Osteocyte (in vitro differentiated cells): ENCODE measurements around the gene STAP2. TPM values are rescaled to one million over a fixed set of nuclear protein-coding genes. Genes with fewer than 3 reads are reported as not detected.
A peak's percentile ranks its signal among the peaks of the same experiment; 100 is the strongest.
"Not testable (repeated sequence)": the region's sequence is repeated elsewhere in the genome, so short reads cannot be mapped to it uniquely, and the experiment has no call there.

Source experiments
- DNase-seq: peaks from one replicate; pipeline ENCODE4 v3.0.0; 2021; ENCODE audit warnings: mixed read lengths; ENCODE audit not compliant: unreplicated experiment; ENCODE audit errors: extremely low spot score
- H3K27ac Mint-ChIP-seq: one replicate; pipeline ENCODE4 v1.8.0; 2021; ENCODE audit warnings: mild to moderate bottlenecking, mixed read lengths; ENCODE audit not compliant: unreplicated experiment
- H3K27me3 Mint-ChIP-seq: one replicate; pipeline ENCODE4 v1.8.0; 2021; ENCODE audit warnings: mixed read lengths; ENCODE audit not compliant: unreplicated experiment
- H3K36me3 Mint-ChIP-seq: one replicate; pipeline ENCODE4 v1.8.0; 2021; ENCODE audit warnings: mixed read lengths; ENCODE audit not compliant: unreplicated experiment
- H3K4me1 Mint-ChIP-seq: one replicate; pipeline ENCODE4 v1.8.0; 2021; ENCODE audit warnings: mixed read lengths; ENCODE audit not compliant: unreplicated experiment
- H3K4me3 Mint-ChIP-seq: one replicate; pipeline ENCODE4 v1.8.0; 2021; ENCODE audit warnings: mild to moderate bottlenecking, moderate library complexity, mixed read lengths; ENCODE audit not compliant: unreplicated experiment
- H3K9me3 Mint-ChIP-seq: one replicate; pipeline ENCODE4 v1.8.0; 2021; ENCODE audit warnings: mixed read lengths; ENCODE audit not compliant: unreplicated experiment
- total RNA-seq: library from RNA; stranded (reverse); gene quantifications from 2 replicates; pipeline ENCODE4 v1.2.1, GENCODE V29; 2021
- TF ChIP-seq, protein P1 (sequence below): fragments of 200-600 bp; sonication (generic); IDR thresholded peaks from 2 replicates; pipeline ENCODE4 v1.5.0; 2021; ENCODE audit warnings: antibody characterized with exemption, mild to moderate bottlenecking, moderate library complexity

STAP2 gene
- total RNA-seq, 1 donor from 2014 or later: 2.7 TPM

DNA sequence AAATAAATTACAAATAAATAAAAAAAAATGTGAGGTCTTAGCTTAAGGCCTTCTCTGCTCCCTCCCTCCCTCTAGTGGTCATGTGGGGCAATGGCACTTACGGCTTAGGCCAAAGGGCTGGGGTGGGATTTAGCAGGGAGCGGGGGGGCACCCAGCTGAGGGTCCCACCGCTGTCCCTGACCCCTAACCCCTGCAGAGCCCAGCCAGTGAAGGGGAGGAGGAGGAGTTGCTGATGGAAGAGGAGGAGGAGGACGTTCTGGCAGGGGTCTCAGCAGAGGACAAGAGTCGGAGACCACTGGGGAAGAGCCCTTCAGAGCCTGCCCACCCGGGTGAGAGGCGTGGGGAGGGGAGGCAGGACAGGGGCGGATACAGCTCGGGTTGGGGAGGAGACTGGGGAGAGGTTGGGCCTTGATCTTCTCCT is 14.1 kb upstream of the STAP2 start:
- Mint-ChIP-seq H3K4me1 (peaks cover 2% of the 10 kb centered on the region), H3K4me3 (no peak overlapping the region), H3K27ac (no peak overlapping the region), H3K27me3 (no peaks in the 10 kb centered on the region), H3K36me3 (peaks cover 1% of the 10 kb centered on the region), H3K9me3 (no peaks in the 10 kb centered on the region)
- peak; percentile 86 for DNase-seq
- TF ChIP-seq, protein P1, sequence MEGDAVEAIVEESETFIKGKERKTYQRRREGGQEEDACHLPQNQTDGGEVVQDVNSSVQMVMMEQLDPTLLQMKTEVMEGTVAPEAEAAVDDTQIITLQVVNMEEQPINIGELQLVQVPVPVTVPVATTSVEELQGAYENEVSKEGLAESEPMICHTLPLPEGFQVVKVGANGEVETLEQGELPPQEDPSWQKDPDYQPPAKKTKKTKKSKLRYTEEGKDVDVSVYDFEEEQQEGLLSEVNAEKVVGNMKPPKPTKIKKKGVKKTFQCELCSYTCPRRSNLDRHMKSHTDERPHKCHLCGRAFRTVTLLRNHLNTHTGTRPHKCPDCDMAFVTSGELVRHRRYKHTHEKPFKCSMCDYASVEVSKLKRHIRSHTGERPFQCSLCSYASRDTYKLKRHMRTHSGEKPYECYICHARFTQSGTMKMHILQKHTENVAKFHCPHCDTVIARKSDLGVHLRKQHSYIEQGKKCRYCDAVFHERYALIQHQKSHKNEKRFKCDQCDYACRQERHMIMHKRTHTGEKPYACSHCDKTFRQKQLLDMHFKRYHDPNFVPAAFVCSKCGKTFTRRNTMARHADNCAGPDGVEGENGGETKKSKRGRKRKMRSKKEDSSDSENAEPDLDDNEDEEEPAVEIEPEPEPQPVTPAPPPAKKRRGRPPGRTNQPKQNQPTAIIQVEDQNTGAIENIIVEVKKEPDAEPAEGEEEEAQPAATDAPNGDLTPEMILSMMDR: peak; percentile 90

DNA sequence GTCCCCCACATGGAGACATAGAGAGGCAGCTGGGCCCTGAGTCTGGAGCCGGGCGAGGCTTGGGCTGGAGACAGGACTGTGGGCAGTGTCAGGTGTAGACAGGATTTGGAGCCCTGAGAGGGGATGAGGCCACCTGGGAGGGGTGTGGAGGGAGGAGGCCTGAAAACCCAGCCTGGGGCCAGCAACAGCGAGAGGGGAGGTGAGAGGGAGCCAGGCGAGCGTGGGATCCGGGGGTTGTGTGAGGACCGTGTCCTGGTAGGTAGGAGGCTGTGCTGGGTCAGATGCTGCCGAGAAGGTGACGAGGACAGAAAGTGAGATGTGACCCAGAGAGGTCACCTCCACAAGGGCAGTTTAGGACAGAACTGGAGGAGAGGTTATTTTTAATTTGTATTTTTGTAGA is 12.1 kb upstream of the STAP2 start:
- DNase-seq: peak; percentile 80
- Mint-ChIP-seq H3K27ac (no peak overlapping the region), H3K4me1 (peaks cover 2% of the 10 kb centered on the region), H3K4me3 (no peak overlapping the region), H3K36me3 (peaks cover 4% of the 10 kb centered on the region), H3K9me3 (no peaks in the 10 kb centered on the region), H3K27me3 (no peaks in the 10 kb centered on the region)
- TF ChIP-seq, protein P1: no peak

DNA sequence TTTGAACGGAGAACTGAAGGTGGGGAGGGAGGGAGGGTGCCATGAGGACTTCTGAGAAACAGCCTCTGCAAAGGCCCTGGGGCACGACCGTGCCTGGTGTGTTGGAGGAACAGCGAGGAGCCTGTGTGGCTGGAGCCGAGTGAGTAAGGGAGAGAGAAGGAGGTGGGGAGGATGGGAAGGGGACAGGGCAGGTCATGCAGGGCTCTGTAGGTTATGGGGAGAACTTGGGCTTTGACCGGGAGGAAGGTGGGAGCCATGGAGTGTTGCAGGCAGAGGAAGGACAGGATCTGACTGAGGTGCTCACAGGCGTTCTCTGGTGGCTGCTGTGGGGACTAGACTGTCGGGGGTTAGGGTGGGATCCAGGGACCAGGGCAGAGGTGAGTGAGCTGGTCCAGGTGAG is 11.5 kb upstream of the STAP2 start:
- H3K4me1 Mint-ChIP-seq: peaks cover 2% of the 10 kb centered on the region
- H3K27ac Mint-ChIP-seq: no peak overlapping the region
- H3K27me3 Mint-ChIP-seq: no peaks in the 10 kb centered on the region
- H3K4me3 Mint-ChIP-seq: no peak overlapping the region
- no peak for DNase-seq
- TF ChIP-seq, protein P1: no peak
- H3K36me3 Mint-ChIP-seq: peaks cover 6% of the 10 kb centered on the region
- H3K9me3 Mint-ChIP-seq: no peaks in the 10 kb centered on the region

DNA sequence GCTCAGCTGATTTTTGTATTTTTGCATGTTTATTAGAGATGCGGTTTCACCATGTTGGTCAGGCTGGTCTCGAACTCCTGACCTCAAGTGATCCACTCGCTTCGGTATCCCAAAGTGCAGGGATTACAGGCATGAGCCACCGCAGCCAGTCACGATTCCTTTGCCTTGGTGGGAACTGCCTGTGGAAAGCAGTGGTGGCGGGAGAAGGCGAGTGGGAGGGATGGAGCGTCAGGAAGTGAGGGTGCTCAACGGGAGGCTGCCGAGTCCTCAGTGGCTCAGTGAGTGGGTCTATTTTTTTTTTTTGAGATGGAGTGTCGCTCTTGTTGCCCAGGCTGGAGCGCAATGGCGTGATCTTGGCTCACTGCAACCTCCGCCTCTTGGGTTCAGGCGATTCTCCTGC is 10.6 kb upstream of the STAP2 start:
- not testable (repeated sequence) for H3K27ac Mint-ChIP-seq, DNase-seq, H3K4me1 Mint-ChIP-seq, H3K36me3 Mint-ChIP-seq, H3K27me3 Mint-ChIP-seq, H3K4me3 Mint-ChIP-seq, H3K9me3 Mint-ChIP-seq

DNA sequence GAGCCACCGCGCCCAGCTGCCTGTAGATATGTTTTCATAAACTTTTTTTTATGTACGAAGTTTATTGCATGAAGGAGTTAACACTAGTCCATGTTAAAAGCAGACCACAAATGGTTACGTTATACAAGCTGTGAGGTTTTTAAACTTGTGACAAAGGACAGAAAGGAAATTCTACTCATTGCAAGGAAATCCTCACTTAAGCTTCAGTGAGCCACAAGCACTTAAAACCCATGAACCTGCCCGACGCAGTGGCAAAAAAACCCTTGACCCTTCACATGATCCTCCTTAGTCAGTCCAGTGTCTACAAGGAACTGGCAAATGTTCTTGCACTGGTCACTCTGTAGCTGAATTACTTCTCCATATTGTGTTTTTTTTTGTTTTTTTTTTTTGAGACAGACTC is 8.9 kb upstream of the STAP2 start:
- Mint-ChIP-seq H3K9me3 (no peaks in the 10 kb centered on the region), H3K4me1 (peaks cover 3% of the 10 kb centered on the region), H3K27ac (no peak overlapping the region), H3K36me3 (peaks cover 6% of the 10 kb centered on the region), H3K27me3 (no peaks in the 10 kb centered on the region), H3K4me3 (no peak overlapping the region)
- no peak for DNase-seq
- TF ChIP-seq, protein P1: no peak

DNA sequence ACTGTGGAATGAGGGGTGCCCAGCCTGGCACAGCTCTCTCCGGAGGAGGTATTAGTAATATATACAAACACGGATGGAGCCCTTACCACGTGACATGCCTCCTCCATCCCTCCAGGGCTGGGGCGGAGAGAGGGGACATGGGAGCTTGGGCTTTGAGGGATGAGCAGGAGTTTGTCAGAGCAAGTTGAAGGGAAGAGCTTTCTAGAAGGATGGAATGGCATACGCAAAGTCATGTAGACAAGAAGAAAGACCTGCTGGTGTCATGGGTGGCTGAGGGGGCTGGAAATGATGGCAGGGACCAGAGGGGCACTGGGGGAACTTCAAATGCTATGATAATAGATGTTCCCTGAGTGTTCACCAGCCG is 7.4 kb upstream of the STAP2 start:
- no peak for DNase-seq
- Mint-ChIP-seq H3K4me3 (no peak overlapping the region), H3K27me3 (no peaks in the 10 kb centered on the region), H3K36me3 (peaks cover 6% of the 10 kb centered on the region), H3K27ac (no peak overlapping the region), H3K9me3 (no peaks in the 10 kb centered on the region), H3K4me1 (peaks cover 10% of the 10 kb centered on the region)
- TF ChIP-seq, protein P1: no peak
